NB4 (cell line): ENCODE data around the gene AXIN1.

ENCODE experiments used
- MYC ChIP-seq: IDR thresholded peaks from 2 replicates; pipeline ENCODE4 v1.6.1; 2011; ENCODE audit warnings: low read depth, low read length
- POLR2A ChIP-seq: IDR thresholded peaks from 2 replicates; pipeline ENCODE4 v1.6.1; 2011; ENCODE audit warnings: mild to moderate bottlenecking; ENCODE audit not compliant: insufficient read length; ENCODE audit errors: extremely low read depth
- TF ChIP-seq, protein P1 (sequence below): IDR thresholded peaks from one replicate; pipeline ENCODE4 v1.5.1; 2012; ENCODE audit warnings: low read depth, low read length
- TF ChIP-seq, protein P2 (sequence below): IDR thresholded peaks from 2 replicates; pipeline ENCODE4 v1.6.1; 2011; ENCODE audit warnings: low read depth, low read length

DNA sequence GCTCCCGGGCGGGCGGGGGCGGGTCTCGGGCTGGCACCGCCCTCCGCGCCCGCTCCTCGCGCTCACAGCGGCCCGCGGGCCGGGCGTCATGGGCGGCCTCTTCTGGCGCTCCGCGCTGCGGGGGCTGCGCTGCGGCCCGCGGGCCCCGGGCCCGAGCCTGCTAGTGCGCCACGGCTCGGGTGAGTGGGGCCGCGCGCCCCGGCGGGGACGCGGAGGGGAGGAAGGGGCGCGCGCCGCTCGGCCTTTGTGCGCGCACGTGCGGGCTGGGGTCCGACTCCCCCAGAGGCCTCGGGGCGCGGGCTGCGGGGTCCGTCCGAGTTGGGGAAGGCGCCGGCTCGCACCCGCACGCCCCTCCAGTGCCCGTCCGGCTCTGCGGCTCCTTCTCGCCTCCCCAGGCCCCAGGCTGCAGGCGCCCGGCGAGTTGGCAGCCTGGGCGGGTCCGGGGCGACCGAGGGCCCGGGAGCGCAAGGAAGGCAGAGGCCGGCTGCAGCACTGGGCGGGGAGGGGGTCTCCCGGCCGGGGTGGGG, 44.7 kb upstream of the AXIN1 start, which contains the start of gene NME4:
- TF ChIP-seq, protein P1, sequence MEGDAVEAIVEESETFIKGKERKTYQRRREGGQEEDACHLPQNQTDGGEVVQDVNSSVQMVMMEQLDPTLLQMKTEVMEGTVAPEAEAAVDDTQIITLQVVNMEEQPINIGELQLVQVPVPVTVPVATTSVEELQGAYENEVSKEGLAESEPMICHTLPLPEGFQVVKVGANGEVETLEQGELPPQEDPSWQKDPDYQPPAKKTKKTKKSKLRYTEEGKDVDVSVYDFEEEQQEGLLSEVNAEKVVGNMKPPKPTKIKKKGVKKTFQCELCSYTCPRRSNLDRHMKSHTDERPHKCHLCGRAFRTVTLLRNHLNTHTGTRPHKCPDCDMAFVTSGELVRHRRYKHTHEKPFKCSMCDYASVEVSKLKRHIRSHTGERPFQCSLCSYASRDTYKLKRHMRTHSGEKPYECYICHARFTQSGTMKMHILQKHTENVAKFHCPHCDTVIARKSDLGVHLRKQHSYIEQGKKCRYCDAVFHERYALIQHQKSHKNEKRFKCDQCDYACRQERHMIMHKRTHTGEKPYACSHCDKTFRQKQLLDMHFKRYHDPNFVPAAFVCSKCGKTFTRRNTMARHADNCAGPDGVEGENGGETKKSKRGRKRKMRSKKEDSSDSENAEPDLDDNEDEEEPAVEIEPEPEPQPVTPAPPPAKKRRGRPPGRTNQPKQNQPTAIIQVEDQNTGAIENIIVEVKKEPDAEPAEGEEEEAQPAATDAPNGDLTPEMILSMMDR = no peak
- TF ChIP-seq POLR2A = peak; percentile 65
- no peak for TF ChIP-seq MYC
- TF ChIP-seq, protein P2, sequence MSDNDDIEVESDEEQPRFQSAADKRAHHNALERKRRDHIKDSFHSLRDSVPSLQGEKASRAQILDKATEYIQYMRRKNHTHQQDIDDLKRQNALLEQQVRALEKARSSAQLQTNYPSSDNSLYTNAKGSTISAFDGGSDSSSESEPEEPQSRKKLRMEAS = 0 out of 2 replicates have a peak, but pooled peaks have one; percentile 15
